GM06990 (cell line): ENCODE results near the gene KIAA1671.
"Not testable (repeated sequence)": the region's sequence is repeated elsewhere in the genome, so short reads cannot be mapped to it uniquely, and the experiment has no call there.

Source experiments
- DNase-seq: peaks from one replicate; pipeline ENCODE4 v3.0.0-alpha.2; 2011; ENCODE audit not compliant: insufficient read length; ENCODE audit errors: extremely low read depth
- H3K27me3 ChIP-seq: replicated peaks from 2 replicates; pipeline ENCODE4 v1.6.0; 2011; ENCODE audit warnings: low read length; ENCODE audit not compliant: control insufficient read depth, insufficient read depth
- H3K36me3 ChIP-seq: 2 replicates; pipeline ENCODE4 v1.5.1; 2011; ENCODE audit warnings: low read length; ENCODE audit not compliant: control insufficient read depth, insufficient read depth
- H3K4me3 ChIP-seq: replicated peaks from 2 replicates; pipeline ENCODE4 v1.5.1; 2011; ENCODE audit warnings: low read depth, mild to moderate bottlenecking, control low read depth, low read length
- TF ChIP-seq, protein P1 (sequence below): IDR thresholded peaks from 2 replicates; pipeline ENCODE4 v1.5.1; 2011; ENCODE audit warnings: low read length, control low read depth, mild to moderate bottlenecking, inconsistent platforms; ENCODE audit not compliant: insufficient read depth, poor library complexity, severe bottlenecking

Gene KIAA1671

DNA sequence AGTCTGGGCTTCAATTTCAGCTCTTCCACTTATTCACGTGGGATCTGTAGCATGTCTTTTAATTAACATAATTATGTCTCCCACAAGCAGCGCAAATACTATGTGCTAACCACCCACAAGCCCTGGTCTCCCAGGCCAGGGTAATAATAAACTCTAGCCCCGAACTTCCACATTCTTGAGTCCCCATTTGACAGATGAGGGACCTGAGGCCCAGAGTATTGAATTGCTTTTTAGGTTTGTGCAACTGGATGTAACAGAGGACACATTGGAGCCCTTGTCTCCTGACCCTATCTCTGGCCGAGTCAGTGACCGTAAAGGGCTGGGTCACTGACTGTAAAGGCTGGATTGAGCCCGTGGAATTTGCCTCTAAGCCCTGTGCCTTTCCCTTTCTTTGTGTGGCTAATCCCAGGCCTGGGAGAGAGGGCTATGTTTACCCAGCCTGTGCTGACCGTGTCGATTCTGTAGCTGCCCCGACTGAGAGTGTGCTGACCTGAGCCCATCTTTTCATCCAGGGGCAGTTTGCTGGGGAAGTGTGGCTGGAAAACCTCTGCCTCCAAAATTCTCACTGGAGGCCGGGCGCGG is 270.8 kb downstream of the KIAA1671 start:
- DNase-seq, result no peak
- no peaks in the 10 kb centered on the region for H3K36me3 ChIP-seq
- H3K27me3 ChIP-seq, result no peaks in the 10 kb centered on the region; the same call in 1 of the 2 replicates
- TF ChIP-seq, protein P1, sequence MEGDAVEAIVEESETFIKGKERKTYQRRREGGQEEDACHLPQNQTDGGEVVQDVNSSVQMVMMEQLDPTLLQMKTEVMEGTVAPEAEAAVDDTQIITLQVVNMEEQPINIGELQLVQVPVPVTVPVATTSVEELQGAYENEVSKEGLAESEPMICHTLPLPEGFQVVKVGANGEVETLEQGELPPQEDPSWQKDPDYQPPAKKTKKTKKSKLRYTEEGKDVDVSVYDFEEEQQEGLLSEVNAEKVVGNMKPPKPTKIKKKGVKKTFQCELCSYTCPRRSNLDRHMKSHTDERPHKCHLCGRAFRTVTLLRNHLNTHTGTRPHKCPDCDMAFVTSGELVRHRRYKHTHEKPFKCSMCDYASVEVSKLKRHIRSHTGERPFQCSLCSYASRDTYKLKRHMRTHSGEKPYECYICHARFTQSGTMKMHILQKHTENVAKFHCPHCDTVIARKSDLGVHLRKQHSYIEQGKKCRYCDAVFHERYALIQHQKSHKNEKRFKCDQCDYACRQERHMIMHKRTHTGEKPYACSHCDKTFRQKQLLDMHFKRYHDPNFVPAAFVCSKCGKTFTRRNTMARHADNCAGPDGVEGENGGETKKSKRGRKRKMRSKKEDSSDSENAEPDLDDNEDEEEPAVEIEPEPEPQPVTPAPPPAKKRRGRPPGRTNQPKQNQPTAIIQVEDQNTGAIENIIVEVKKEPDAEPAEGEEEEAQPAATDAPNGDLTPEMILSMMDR, result no peak
- H3K4me3 ChIP-seq, result no peak overlapping the region

DNA sequence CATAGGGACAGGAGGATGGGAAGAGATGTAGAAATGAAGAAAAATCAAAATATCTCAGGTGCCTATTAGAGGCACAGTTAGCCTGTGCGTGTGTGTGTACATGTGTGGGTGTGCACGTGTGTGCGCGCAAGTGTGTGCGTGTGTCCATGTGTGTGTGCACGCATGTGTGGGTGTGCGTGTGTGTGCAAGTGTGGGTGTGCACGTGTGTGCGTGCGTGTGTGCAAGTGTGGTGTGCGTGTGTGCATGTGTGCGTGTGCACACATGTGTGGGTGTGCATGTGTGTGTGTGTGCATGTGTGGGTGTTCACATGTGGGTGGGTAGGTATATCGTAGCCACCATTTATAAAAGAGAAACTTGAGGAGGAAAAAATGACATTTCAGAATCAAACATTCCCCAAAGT is 276.3 kb downstream of the KIAA1671 start:
- no peaks in the 10 kb centered on the region; the same call in 1 of the 2 replicates for H3K27me3 ChIP-seq
- H3K36me3 ChIP-seq, result no peaks in the 10 kb centered on the region

DNA sequence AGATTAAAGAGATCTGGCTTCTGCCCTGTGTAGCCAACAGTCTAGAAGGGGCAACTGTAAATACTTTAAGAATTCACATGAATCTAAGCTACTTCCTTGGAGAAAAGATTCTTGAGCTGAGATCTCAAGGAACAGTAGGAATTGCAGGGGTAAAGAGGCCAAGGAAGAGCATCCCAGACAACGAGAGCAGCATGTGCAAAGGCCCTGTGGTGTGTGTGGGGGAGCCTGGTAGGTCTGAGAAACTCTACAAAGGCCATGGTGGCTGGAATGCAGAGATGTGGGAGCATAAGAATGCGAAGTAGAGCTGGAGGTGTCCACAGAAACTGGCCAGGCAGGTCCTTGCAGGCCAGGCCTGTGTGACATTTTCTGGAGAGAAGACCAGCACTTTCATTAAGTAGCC is 278.2 kb downstream of the KIAA1671 start:
- DNase-seq, result not testable (repeated sequence)

More for the DNA sequence above, 276.3 kb downstream of the KIAA1671 start:
- H3K4me3 ChIP-seq, result no peak overlapping the region
- TF ChIP-seq, protein P1, result no peak
- DNase-seq, result no peak

DNA sequence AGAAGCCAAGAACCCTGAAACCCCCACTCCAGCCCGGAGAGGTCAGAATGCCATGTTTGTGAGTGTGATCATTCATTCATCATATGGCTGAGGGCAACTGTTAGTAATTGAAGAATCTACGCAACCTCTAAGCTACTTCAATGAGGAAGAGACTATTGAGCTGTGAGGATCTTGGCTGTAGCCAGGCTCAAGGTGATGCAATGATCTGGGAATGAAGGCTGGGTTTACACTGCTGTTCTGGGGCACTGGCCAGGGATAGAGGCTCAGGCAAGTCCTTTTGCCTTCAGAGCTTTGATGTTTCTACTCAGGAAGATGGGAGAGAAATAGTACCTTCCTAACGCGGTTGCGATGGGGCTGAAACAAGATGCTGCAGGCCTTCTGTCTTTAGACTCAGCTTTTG is 279.8 kb downstream of the KIAA1671 start:
- TF ChIP-seq, protein P1, result no peak
- Histone ChIP-seq H3K4me3 (no peak overlapping the region), H3K36me3 (no peaks in the 10 kb centered on the region), H3K27me3 (peaks cover 4% of the 10 kb centered on the region; the same call in 1 of the 2 replicates)
- DNase-seq, result no peak

More for the DNA sequence above, 278.2 kb downstream of the KIAA1671 start:
- H3K4me3 ChIP-seq, H3K36me3 ChIP-seq, H3K27me3 ChIP-seq: not testable (repeated sequence)

DNA sequence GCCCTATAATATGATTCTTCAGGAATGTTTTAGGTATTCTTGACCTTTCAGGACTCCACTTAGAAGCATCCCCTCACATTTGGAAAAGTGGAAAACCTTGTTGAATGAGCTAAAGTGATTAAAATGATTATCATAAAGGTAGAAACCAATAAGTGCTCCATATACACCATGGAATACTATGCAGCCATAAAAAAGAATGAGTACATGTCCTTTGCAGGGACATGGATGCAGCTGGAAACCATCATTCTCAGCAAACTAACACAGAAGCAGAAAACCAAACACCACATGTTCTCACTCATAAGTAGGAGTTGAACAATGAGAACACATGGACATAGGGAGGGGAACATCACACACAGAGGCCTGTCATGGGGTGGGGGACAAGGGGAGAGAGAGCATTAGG is 281.2 kb downstream of the KIAA1671 start:
- not testable (repeated sequence) for DNase-seq, H3K36me3 ChIP-seq, H3K4me3 ChIP-seq, H3K27me3 ChIP-seq

DNA sequence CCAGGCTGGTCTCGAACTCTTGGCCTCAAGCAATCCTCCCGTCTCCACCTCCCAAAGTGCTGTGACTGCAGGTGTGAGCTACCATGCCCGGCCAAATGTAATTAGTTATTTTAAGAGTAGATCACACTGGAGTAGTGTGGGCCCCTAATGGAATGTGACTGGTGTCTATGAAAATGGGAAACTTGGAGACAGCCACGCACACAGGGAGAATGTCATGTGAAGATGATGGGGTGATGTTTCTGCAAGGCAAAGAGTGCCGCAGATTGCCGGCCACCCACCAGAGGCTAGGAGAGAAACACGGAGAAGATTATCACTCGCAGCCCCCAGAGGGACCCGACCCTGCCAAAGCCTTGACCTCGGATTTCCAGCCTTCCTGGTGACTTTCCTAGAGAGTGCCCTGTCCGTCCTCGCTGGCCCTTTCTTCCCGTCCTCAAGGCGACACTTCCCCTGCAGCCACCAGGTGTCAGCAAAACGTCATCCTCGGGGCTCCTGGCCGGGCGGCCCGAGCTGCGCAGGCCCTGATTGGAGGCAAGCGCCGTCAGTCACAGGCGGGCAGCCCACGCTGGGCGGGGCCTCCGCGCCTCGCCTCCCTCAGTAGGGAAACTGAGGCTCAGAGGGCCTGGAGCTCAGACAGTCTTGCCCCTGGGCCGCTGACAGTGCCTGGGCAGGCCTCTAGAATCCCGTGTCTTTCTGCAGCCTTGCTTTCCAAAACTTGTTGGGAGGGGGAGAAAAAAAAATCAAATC is 283.2 kb downstream of the KIAA1671 start:
- peak; percentile 74 for DNase-seq
- no peak overlapping the region for H3K4me3 ChIP-seq
- H3K27me3 ChIP-seq, result peaks cover 4% of the 10 kb centered on the region; the same call in 1 of the 2 replicates
- TF ChIP-seq, protein P1, result peak; percentile 83
- no peaks in the 10 kb centered on the region for H3K36me3 ChIP-seq

DNA sequence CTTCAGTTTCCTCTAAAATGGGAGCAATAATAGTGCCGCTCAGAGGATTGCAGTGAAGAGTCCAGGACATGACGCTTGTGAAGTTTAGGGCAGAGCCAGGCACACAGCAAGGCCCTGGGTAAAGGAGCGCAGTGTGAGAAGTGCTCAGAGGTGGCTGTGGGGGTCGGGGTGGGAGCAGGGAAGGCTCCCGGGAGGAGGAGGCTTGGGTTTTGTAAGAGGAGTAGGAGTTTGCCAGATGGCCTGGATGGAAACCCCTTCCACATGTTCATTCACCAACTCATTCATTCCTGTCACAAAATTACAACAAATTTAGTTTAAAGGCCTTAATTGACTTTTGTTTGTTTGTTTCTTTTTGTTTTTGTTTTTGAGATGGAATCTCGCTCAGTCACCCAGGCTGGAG is 283.9 kb downstream of the KIAA1671 start:
- TF ChIP-seq, protein P1, result no peak
- Histone ChIP-seq H3K27me3 (peaks cover 4% of the 10 kb centered on the region; the same call in 1 of the 2 replicates), H3K36me3 (no peaks in the 10 kb centered on the region), H3K4me3 (no peak overlapping the region)
- DNase-seq, result no peak
